Naive thymus-derived CD8-positive, alpha-beta T cell (primary cell): ENCODE data around the gene NFASC. TPM values are rescaled to one million over a fixed set of nuclear protein-coding genes. Genes with fewer than 3 reads are reported as not detected.
A peak's percentile ranks its signal among the peaks of the same experiment; 100 is the strongest.

Source experiments
- ATAC-seq, 2 donors: fragments of 150-1000 bp; cut with Tn5 transposase in 1 of 2; sonication (Bioruptor Pico), chemical (Tn5 transposase) in 1 of 2; 1 replicate in 1 of 2; 2 replicates in 1 of 2; pipeline ENCODE4 v1.10.0; 2021; ENCODE audit warnings: mild to moderate bottlenecking in 2 of 2, moderate library complexity in 2 of 2
- POLR2A ChIA-PET: fragments of 350-600 bp; sonication (Branson Sonifier 250); formaldehyde crosslinking; loops from one replicate; lab custom pipeline; 2021; ENCODE audit warnings: antibody characterized with exemption; lab: Charles Lee
- DNase-seq, 10 donors: peaks; one replicate each; pipeline versions ENCODE4 v3.0.0 to v3.0.0-alpha.2; 2020 to 2022
- H3K27ac Mint-ChIP-seq, 10 donors: one replicate each; pipeline ENCODE4 v1.8.0; 2020 to 2022; ENCODE audit warnings: mild to moderate bottlenecking in 10 of 10, mixed read lengths in 10 of 10, moderate library complexity in 4 of 10, inconsistent platforms in 1 of 10
- H3K27me3 Mint-ChIP-seq, 5 donors: one replicate each; pipeline ENCODE4 v1.8.0; 2021 to 2022; ENCODE audit warnings: mixed read lengths in 5 of 5
- H3K36me3 Mint-ChIP-seq, 3 donors: one replicate each; pipeline ENCODE4 v1.8.0; 2020 to 2022; ENCODE audit warnings: mixed read lengths in 3 of 3, mild to moderate bottlenecking in 2 of 3, inconsistent platforms in 1 of 3
- H3K4me1 Mint-ChIP-seq, 4 donors: one replicate each; pipeline ENCODE4 v1.8.0; 2021 to 2022; ENCODE audit warnings: mixed read lengths in 4 of 4
- H3K4me3 Mint-ChIP-seq, 10 donors: one replicate each; pipeline ENCODE4 v1.8.0; 2020 to 2022; ENCODE audit warnings: mild to moderate bottlenecking in 10 of 10, mixed read lengths in 10 of 10, moderate library complexity in 6 of 10, inconsistent platforms in 1 of 10
- H3K9me3 Mint-ChIP-seq, 9 donors: one replicate each; pipeline ENCODE4 v1.8.0; 2020 to 2022; ENCODE audit warnings: mixed read lengths in 9 of 9, mild to moderate bottlenecking in 3 of 9, inconsistent platforms in 1 of 9, moderate library complexity in 1 of 9
- polyA plus RNA-seq, 3 donors: library from polyadenylated mRNA; unstranded; fragments of 300-500 nt; fragmentation: Illumina TruSeq; gene quantifications; one replicate each; pipeline ENCODE4 v1.2.3, GENCODE V29; 2021
- total RNA-seq, 8 experiments: library from RNA in 2 of 8; stranded (reverse) in 2 of 8; gene quantifications; one replicate each; pipeline ENCODE4 v1.2.3 and lab custom pipeline; 2021 to 2026

Gene NFASC
- total and polyA plus RNA-seq, 5 experiments from 2014 or later, result not detected

- H3K36me3 Mint-ChIP-seq, result no peaks in the 10 kb centered on the region
- H3K27ac Mint-ChIP-seq, result no peak overlapping the region
- peaks cover 18 to 73% (median 52%) of the 10 kb centered on the region in 5 donors for H3K27me3 Mint-ChIP-seq
- H3K9me3 Mint-ChIP-seq, result no peaks in the 10 kb centered on the region
- H3K4me3 Mint-ChIP-seq, result peak overlapping the region in 1 of 10 donors; percentile 5
- peaks cover 0 to 2% (median 0%) of the 10 kb centered on the region in 4 donors for H3K4me1 Mint-ChIP-seq
- ATAC-seq (no peak), DNase-seq (no peak)
- POLR2A ChIA-PET, result no interaction called here
These were observed 26.3 kb downstream of the NFASC start for GRCh38 chr1:204896787-204897469.

- DNase-seq, result no peak
- no peaks in the 10 kb centered on the region for H3K36me3 Mint-ChIP-seq
- no peak for ATAC-seq
- peaks cover 0 to 2% (median 0%) of the 10 kb centered on the region in 4 donors for H3K4me1 Mint-ChIP-seq
- POLR2A ChIA-PET, result no interaction called here
- H3K4me3 Mint-ChIP-seq, result no peak overlapping the region
- H3K27me3 Mint-ChIP-seq, result peaks cover 20 to 51% (median 42%) of the 10 kb centered on the region in 5 donors
- H3K9me3 Mint-ChIP-seq, result no peaks in the 10 kb centered on the region
- H3K27ac Mint-ChIP-seq, result no peak overlapping the region
These were observed 30.1 kb downstream of the NFASC start for GRCh38 chr1:204900721-204901120.

- Mint-ChIP-seq H3K4me1 (no peaks in the 10 kb centered on the region), H3K9me3 (no peaks in the 10 kb centered on the region), H3K4me3 (no peak overlapping the region), H3K27me3 (peaks cover 19 to 46% (median 28%) of the 10 kb centered on the region in 5 donors), H3K36me3 (no peaks in the 10 kb centered on the region), H3K27ac (no peak overlapping the region)
- DNase-seq (no peak), ATAC-seq (no peak)
- POLR2A ChIA-PET, result no interaction called here
These were observed 32.0 kb downstream of the NFASC start for GRCh38 chr1:204902671-204903070.

GRCh38 chr1:204904228-204904810, 33.7 kb downstream of the NFASC start:
- Mint-ChIP-seq H3K27ac (no peak overlapping the region), H3K4me3 (no peak overlapping the region), H3K9me3 (no peaks in the 10 kb centered on the region), H3K27me3 (peaks cover 19 to 46% (median 23%) of the 10 kb centered on the region in 5 donors), H3K36me3 (no peaks in the 10 kb centered on the region), H3K4me1 (no peaks in the 10 kb centered on the region)
- ATAC-seq (no peak), DNase-seq (no peak)
- POLR2A ChIA-PET, result no interaction called here

GRCh38 chr1:204909109-204909508, 38.4 kb downstream of the NFASC start:
- Mint-ChIP-seq H3K36me3 (peaks cover 0 to 5% (median 0%) of the 10 kb centered on the region in 3 donors), H3K27ac (no peak overlapping the region), H3K9me3 (peaks cover 0 to 6% (median 0%) of the 10 kb centered on the region in 9 donors), H3K27me3 (peaks cover 7 to 26% (median 17%) of the 10 kb centered on the region in 5 donors), H3K4me3 (no peak overlapping the region), H3K4me1 (no peaks in the 10 kb centered on the region)
- POLR2A ChIA-PET, result no interaction called here
- ATAC-seq, result no peak
- no peak for DNase-seq

- DNase-seq, result no peak
- Mint-ChIP-seq H3K4me1 (no peaks in the 10 kb centered on the region), H3K9me3 (peaks cover 0 to 8% (median 2%) of the 10 kb centered on the region in 9 donors), H3K36me3 (peaks cover 0 to 5% (median 4%) of the 10 kb centered on the region in 3 donors), H3K27me3 (peaks cover 3 to 16% (median 8%) of the 10 kb centered on the region in 5 donors), H3K27ac (no peak overlapping the region), H3K4me3 (no peak overlapping the region)
- POLR2A ChIA-PET, result no interaction called here
- no peak for ATAC-seq
These were observed 45.3 kb downstream of the NFASC start for GRCh38 chr1:204915861-204916495.

GRCh38 chr1:204917802-204918201, 47.1 kb downstream of the NFASC start:
- ATAC-seq (no peak), DNase-seq (no peak)
- Mint-ChIP-seq H3K36me3 (peaks cover 0 to 4% (median 3%) of the 10 kb centered on the region in 3 donors), H3K27me3 (peaks cover 3 to 15% (median 7%) of the 10 kb centered on the region in 5 donors), H3K27ac (no peak overlapping the region), H3K4me3 (no peak overlapping the region), H3K9me3 (peaks cover 0 to 8% (median 2%) of the 10 kb centered on the region in 9 donors), H3K4me1 (no peaks in the 10 kb centered on the region)
- POLR2A ChIA-PET, result no interaction called here

GRCh38 chr1:204920511-204920910, 49.8 kb downstream of the NFASC start:
- POLR2A ChIA-PET, result no interaction called here
- DNase-seq, result no peak
- H3K4me1 Mint-ChIP-seq, result no peaks in the 10 kb centered on the region
- H3K4me3 Mint-ChIP-seq, result no peak overlapping the region
- H3K9me3 Mint-ChIP-seq, result no peaks in the 10 kb centered on the region
- H3K27ac Mint-ChIP-seq, result peak overlapping the region in 1 of 10 donors; percentile 61
- peaks cover 4 to 18% (median 9%) of the 10 kb centered on the region in 5 donors for H3K27me3 Mint-ChIP-seq
- no peak for ATAC-seq
- H3K36me3 Mint-ChIP-seq, result no peaks in the 10 kb centered on the region

GRCh38 chr1:204920967-204921366, 50.3 kb downstream of the NFASC start:
- H3K4me3 Mint-ChIP-seq, result no peak overlapping the region
- DNase-seq (no peak), ATAC-seq (no peak)
- peaks cover 6 to 18% (median 11%) of the 10 kb centered on the region in 5 donors for H3K27me3 Mint-ChIP-seq
- POLR2A ChIA-PET, result no interaction called here
- H3K9me3 Mint-ChIP-seq, result no peaks in the 10 kb centered on the region
- no peaks in the 10 kb centered on the region for H3K4me1 Mint-ChIP-seq
- H3K27ac Mint-ChIP-seq, result no peak overlapping the region
- no peaks in the 10 kb centered on the region for H3K36me3 Mint-ChIP-seq

- POLR2A ChIA-PET, result no interaction called here
- no peaks in the 10 kb centered on the region for H3K4me1 Mint-ChIP-seq
- ATAC-seq (no peak), DNase-seq (no peak)
- no peaks in the 10 kb centered on the region for H3K36me3 Mint-ChIP-seq
- H3K27me3 Mint-ChIP-seq, result peaks cover 7 to 13% (median 10%) of the 10 kb centered on the region in 5 donors
- H3K4me3 Mint-ChIP-seq, result no peak overlapping the region
- H3K9me3 Mint-ChIP-seq, result no peaks in the 10 kb centered on the region
- H3K27ac Mint-ChIP-seq, result no peak overlapping the region
These were observed 51.3 kb downstream of the NFASC start for GRCh38 chr1:204921855-204922516.

- no peak overlapping the region for H3K27ac Mint-ChIP-seq
- POLR2A ChIA-PET, result no interaction called here
- no peaks in the 10 kb centered on the region for H3K36me3 Mint-ChIP-seq
- no peaks in the 10 kb centered on the region for H3K4me1 Mint-ChIP-seq
- no peak overlapping the region for H3K4me3 Mint-ChIP-seq
- DNase-seq (no peak), ATAC-seq (no peak)
- no peaks in the 10 kb centered on the region for H3K9me3 Mint-ChIP-seq
- H3K27me3 Mint-ChIP-seq, result peaks cover 9 to 18% (median 10%) of the 10 kb centered on the region in 5 donors
These were observed 52.5 kb downstream of the NFASC start for GRCh38 chr1:204923201-204923600.

GRCh38 chr1:204923626-204924012, 53.0 kb downstream of the NFASC start:
- DNase-seq (no peak), ATAC-seq (no peak)
- Mint-ChIP-seq H3K4me3 (no peak overlapping the region), H3K9me3 (no peaks in the 10 kb centered on the region), H3K27me3 (peaks cover 9 to 21% (median 10%) of the 10 kb centered on the region in 5 donors), H3K4me1 (no peaks in the 10 kb centered on the region), H3K27ac (no peak overlapping the region), H3K36me3 (no peaks in the 10 kb centered on the region)
- POLR2A ChIA-PET, result interaction anchor here (0.5 kb wide), 1 partner anchor 12 kb away, joined by 4 read pairs; no protein-coding TSS in a partner anchor
